Stomach (tissue), 9 donors: Measurements from ENCODE around the gene CLTCL1. TPM values are rescaled to one million over a fixed set of nuclear protein-coding genes. Genes with fewer than 3 reads are reported as not detected.

Experiments used
- DNase-seq, 2 donors: peaks; one replicate each; pipeline versions ENCODE4 v3.0.0 to v3.0.0-alpha.2; 2013 to 2019
- H3K27ac ChIP-seq, 5 donors: fragments of 200-600 bp in 4 of 5; sonication (generic) in 4 of 5; one replicate each; pipeline ENCODE4 v1.5.1; 2013 to 2019; ENCODE audit warnings: mild to moderate bottlenecking in 1 of 5, moderate library complexity in 1 of 5
- H3K27me3 ChIP-seq, 3 donors: fragments of 200-600 bp; sonication (generic); one replicate each; pipeline ENCODE4 v1.5.1; 2017 to 2019; ENCODE audit warnings: mixed run types in 1 of 3
- H3K36me3 ChIP-seq, 4 donors: fragments of 200-600 bp; sonication (generic); 1 replicate in 3 of 4; 2 replicates in 1 of 4; pipeline ENCODE4 v1.5.1; 2016 to 2019
- H3K4me1 ChIP-seq, 4 donors: fragments of 200-600 bp; sonication (generic); one replicate each; pipeline ENCODE4 v1.5.1; 2016 to 2019
- H3K4me3 ChIP-seq, 4 donors: fragments of 200-600 bp; sonication (generic) in 3 of 4; one replicate each; pipeline ENCODE4 v1.5.1; 2016 to 2019; ENCODE audit warnings: mild to moderate bottlenecking in 1 of 4
- H3K9me3 ChIP-seq, 4 donors: fragments of 200-600 bp; sonication (generic); one replicate each; pipeline ENCODE4 v1.5.1; 2016 to 2019
- EP300 ChIP-seq: sonication (generic); formaldehyde crosslinking; IDR thresholded peaks from one replicate; pipeline ENCODE4 v1.6.1; 2017; ENCODE audit warnings: antibody characterized with exemption
- POLR2A ChIP-seq, 4 donors: fragments of 450-650 bp; IDR thresholded peaks; one replicate each; pipeline ENCODE4 v1.6.1; 2016; ENCODE audit warnings: antibody characterized with exemption in 4 of 4, control low read depth in 2 of 4, mild to moderate bottlenecking in 1 of 4, moderate library complexity in 1 of 4
- POLR2AphosphoS5 ChIP-seq, 3 donors: sonication (generic); formaldehyde crosslinking; IDR thresholded peaks; one replicate each; pipeline ENCODE4 v1.6.1; 2016; ENCODE audit warnings: antibody characterized with exemption in 3 of 3
- WGBS, 5 donors: extraction: QIAGEN DNeasy Blood & Tissue Kit in 3 of 5; methylation state at CpG; one replicate each; pipeline versions ENCODE4 v1.1.5 to v1.1.7; 2013 to 2018; 5-methylcytosine and 5-hydroxymethylcytosine counted together
- intact Hi-C: fragments of 100-400 bp; cut with DNase I; formaldehyde crosslinking; loops from one replicate; pipeline ENCODE4 v1.15.1; 2023; ENCODE audit warnings: low total_unique reads
- polyA plus RNA-seq, 3 donors: library from polyadenylated mRNA; stranded (reverse); fragments of 200-250 nt; gene quantifications; one replicate each; pipeline ENCODE4 v1.2.3, GENCODE V29; 2013
- total RNA-seq, 5 donors: library from RNA; depleted of rRNA; stranded (reverse); fragments of >200 nt; gene quantifications; one replicate each; pipeline versions ENCODE4 v1.1.0 to v1.2.3, GENCODE V29; 2014 to 2016
- TF ChIP-seq, protein P1 (sequence below), 7 experiments: fragments of 450-650 bp in 4 of 7; fragments of 200-600 bp in 3 of 7; sonication (generic) in 3 of 7; IDR thresholded peaks; one replicate each; pipeline ENCODE4 v1.5.1; 2016 to 2019; ENCODE audit warnings: antibody characterized with exemption in 7 of 7, control low read depth in 2 of 7, mild to moderate bottlenecking in 1 of 7
- donor health status: healthy with polysubstance abuse.
- donor health status: Bipolar disorder and iron deficiency.
- donor health status: healthy.

The CLTCL1 gene
- total and polyA plus RNA-seq, 8 donors, result 3.0 to 10.1 (median 4.7) TPM

GRCh38 chr22:19173047-19174035 lies 118.2 kb downstream of the CLTCL1 start:
- peaks cover 9 to 23% (median 21%) of the 10 kb centered on the region in 3 donors for H3K27me3 ChIP-seq
- peak overlapping the region in 2 of 5 donors; percentile 37 to 94 for H3K27ac ChIP-seq
- peaks cover 68 to 84% (median 83%) of the 10 kb centered on the region in 4 donors for H3K4me1 ChIP-seq
- peaks cover 0 to 4% (median 2%) of the 10 kb centered on the region in 4 donors for H3K36me3 ChIP-seq
- no peaks in the 10 kb centered on the region for H3K9me3 ChIP-seq
- no peak for TF ChIP-seq POLR2A (IDR thresholded peaks at IDR 0.05)
- TF ChIP-seq POLR2AphosphoS5 (IDR thresholded peaks at IDR 0.05), result no peak
- no peak for TF ChIP-seq EP300
- TF ChIP-seq, protein P1, sequence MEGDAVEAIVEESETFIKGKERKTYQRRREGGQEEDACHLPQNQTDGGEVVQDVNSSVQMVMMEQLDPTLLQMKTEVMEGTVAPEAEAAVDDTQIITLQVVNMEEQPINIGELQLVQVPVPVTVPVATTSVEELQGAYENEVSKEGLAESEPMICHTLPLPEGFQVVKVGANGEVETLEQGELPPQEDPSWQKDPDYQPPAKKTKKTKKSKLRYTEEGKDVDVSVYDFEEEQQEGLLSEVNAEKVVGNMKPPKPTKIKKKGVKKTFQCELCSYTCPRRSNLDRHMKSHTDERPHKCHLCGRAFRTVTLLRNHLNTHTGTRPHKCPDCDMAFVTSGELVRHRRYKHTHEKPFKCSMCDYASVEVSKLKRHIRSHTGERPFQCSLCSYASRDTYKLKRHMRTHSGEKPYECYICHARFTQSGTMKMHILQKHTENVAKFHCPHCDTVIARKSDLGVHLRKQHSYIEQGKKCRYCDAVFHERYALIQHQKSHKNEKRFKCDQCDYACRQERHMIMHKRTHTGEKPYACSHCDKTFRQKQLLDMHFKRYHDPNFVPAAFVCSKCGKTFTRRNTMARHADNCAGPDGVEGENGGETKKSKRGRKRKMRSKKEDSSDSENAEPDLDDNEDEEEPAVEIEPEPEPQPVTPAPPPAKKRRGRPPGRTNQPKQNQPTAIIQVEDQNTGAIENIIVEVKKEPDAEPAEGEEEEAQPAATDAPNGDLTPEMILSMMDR (IDR thresholded peaks at IDR 0.05), result no peak
- intact Hi-C loops, result no loop called here
- H3K4me3 ChIP-seq, result peak overlapping the region in 2 of 4 donors; percentile 80 to 96
- 55 to 72% (median 61%) methylated on average over 13 to 19 of the region's 19 CpGs for WGBS, 5 donors
- DNase-seq, result no peak

DNA sequence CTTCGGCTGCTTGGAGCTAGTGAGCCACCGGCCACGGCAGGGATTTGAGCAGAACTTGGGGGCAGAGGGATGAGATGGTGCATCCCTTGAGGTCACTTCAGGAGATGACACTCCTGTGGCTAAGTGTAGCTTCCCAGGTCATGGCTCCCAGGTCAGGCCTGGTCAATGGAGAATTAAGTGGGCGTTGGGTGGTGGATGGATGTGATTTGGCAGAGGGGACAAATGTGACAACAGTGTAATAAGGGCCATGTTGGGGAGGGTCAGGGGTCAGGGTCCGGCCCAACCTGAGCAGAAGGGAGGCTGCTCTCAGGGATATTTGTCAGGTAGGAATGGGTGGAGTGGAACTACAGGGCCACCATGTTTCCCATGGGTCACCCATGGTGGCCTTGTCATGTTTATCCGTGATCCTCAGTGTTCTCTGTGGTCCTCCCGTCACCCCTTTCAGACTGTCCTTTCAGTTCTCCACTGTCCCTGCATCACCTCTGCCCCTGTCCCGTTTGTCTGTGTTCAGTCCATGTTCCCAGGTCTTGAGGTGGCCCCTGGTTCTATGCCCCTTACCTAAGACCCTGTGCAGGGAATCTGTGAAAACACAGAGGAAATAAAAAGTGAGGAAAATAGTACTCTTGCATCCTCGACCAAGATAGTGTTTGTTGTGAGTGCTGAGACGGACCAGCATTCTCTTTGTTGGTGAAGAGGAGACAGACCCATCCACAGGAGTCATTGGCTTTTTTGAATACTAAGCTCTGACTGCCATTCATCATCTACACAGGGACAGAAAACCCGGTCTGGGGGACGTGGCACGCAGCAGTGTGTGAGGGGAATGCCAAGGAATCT lies 119.1 kb downstream of the CLTCL1 start:
- Histone ChIP-seq H3K4me3 (peak overlapping the region; percentile 80 to 99 (median 97)), H3K36me3 (peaks cover 0 to 4% (median 2%) of the 10 kb centered on the region in 4 donors), H3K27ac (peak overlapping the region in 4 of 5 donors; percentile 86 to 95 (median 92)), H3K4me1 (peaks cover 62 to 79% (median 76%) of the 10 kb centered on the region in 4 donors), H3K27me3 (peaks cover 10 to 32% (median 30%) of the 10 kb centered on the region in 3 donors), H3K9me3 (no peaks in the 10 kb centered on the region)
- intact Hi-C loops, result no loop called here
- DNase-seq, result no peak
- 30 to 49% (median 33%) methylated on average over 10 to 13 of the region's 13 CpGs for WGBS, 5 donors
- TF ChIP-seq POLR2AphosphoS5 (IDR thresholded peaks at IDR 0.05), result no peak
- no peak for TF ChIP-seq POLR2A (IDR thresholded peaks at IDR 0.05)
- TF ChIP-seq, protein P1 (IDR thresholded peaks at IDR 0.05), result no peak
- no peak for TF ChIP-seq EP300

DNA sequence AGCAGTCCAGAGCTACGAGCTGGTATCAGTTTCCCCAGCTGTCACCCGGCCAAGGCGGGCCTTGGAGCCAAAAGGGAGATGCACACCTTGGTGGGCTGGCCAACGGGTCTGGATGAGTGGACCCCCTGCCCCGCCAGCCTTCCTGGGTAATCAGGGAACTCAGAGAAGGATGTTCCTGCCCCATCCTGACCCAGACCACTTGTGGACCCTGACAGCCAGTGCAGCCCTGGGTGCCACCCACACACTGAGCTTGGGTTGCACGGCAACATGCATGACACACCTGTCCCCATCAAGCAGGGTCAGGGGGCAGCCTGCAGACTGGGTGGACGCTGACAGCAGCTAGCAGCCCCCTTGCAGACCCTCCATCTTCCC lies 121.6 kb downstream of the CLTCL1 start:
- WGBS, 5 donors, result 38 to 53% (median 40%) methylated on average over 3 to 7 of the region's 7 CpGs
- Histone ChIP-seq H3K27me3 (peaks cover 10 to 53% (median 40%) of the 10 kb centered on the region in 3 donors), H3K4me3 (peak overlapping the region in 3 of 4 donors; percentile 23 to 43 (median 24)), H3K9me3 (no peaks in the 10 kb centered on the region), H3K36me3 (no peaks in the 10 kb centered on the region), H3K27ac (no peak overlapping the region), H3K4me1 (peaks cover 47 to 56% (median 54%) of the 10 kb centered on the region in 4 donors)
- intact Hi-C loops, result no loop called here
- no peak for TF ChIP-seq POLR2AphosphoS5 (IDR thresholded peaks at IDR 0.05)
- no peak for TF ChIP-seq POLR2A (IDR thresholded peaks at IDR 0.05)
- no peak for TF ChIP-seq EP300
- TF ChIP-seq, protein P1 (IDR thresholded peaks at IDR 0.05), result no peak
- DNase-seq, result peak in 1 of 2 donors; percentile 9
